ENCODE results near the gene CORO2A.

- TF ChIP-seq CTCF (conservative IDR thresholded peaks at IDR 0.05) (no peak), ZFX (IDR thresholded peaks at IDR 0.05) (no peak)
Measured at GRCh38 chr9:98107926-98108325, 84.5 kb downstream of the CORO2A start.
